Stimulated activated CD8-positive, alpha-beta memory T cell treated with anti-CD3 and anti-CD28 coated beads, Interleukin-4, amount 100 ng/mL, for 1 hour (primary cell): ENCODE measurements around the gene GPC6.

Experiments used
- DNase-seq, 2 donors: peaks; one replicate each; pipeline ENCODE4 v3.0.0-alpha.2; 2020; ENCODE audit warnings: low read depth in 2 of 2, low spot score in 1 of 2

The GPC6 gene

GRCh38 chr13:94080527-94080926, 853.9 kb downstream of the GPC6 start:
- DNase-seq = no peak

- DNase-seq = no peak
These were observed 860.5 kb downstream of the GPC6 start for GRCh38 chr13:94087100-94087499.

GRCh38 chr13:94088742-94089141, 862.1 kb downstream of the GPC6 start:
- DNase-seq = no peak

- no peak for DNase-seq
These were observed 864.3 kb downstream of the GPC6 start for GRCh38 chr13:94090773-94091480.

- DNase-seq = no peak
These were observed 867.2 kb downstream of the GPC6 start for GRCh38 chr13:94093652-94094315.

- DNase-seq = no peak
These were observed 883.2 kb downstream of the GPC6 start for GRCh38 chr13:94109715-94110374.

GRCh38 chr13:94112227-94112626, 885.6 kb downstream of the GPC6 start:
- DNase-seq = no peak

- no peak for DNase-seq
These were observed 886.1 kb downstream of the GPC6 start for GRCh38 chr13:94112731-94113130.

- no peak for DNase-seq
These were observed 886.6 kb downstream of the GPC6 start for GRCh38 chr13:94113245-94113644.

- no peak for DNase-seq
These were observed 887.6 kb downstream of the GPC6 start for GRCh38 chr13:94114166-94114565.

- DNase-seq = no peak
These were observed 888.4 kb downstream of the GPC6 start for GRCh38 chr13:94115054-94115453.

GRCh38 chr13:94119360-94119936, 892.8 kb downstream of the GPC6 start:
- DNase-seq = no peak

GRCh38 chr13:94120878-94121277, 894.3 kb downstream of the GPC6 start:
- no peak for DNase-seq

GRCh38 chr13:94121686-94122085, 895.1 kb downstream of the GPC6 start:
- DNase-seq = no peak

- DNase-seq = no peak
These were observed 895.8 kb downstream of the GPC6 start for GRCh38 chr13:94122300-94122915.

- no peak for DNase-seq
These were observed 897.0 kb downstream of the GPC6 start for GRCh38 chr13:94123557-94123956.

- no peak for DNase-seq
These were observed 901.8 kb downstream of the GPC6 start for GRCh38 chr13:94128430-94128829.

GRCh38 chr13:94129490-94129894, 902.9 kb downstream of the GPC6 start:
- DNase-seq = no peak

- no peak for DNase-seq
These were observed 912.2 kb downstream of the GPC6 start for GRCh38 chr13:94138831-94139230.

GRCh38 chr13:94139393-94139995, 912.9 kb downstream of the GPC6 start:
- no peak for DNase-seq

GRCh38 chr13:94140027-94140426, 913.4 kb downstream of the GPC6 start:
- no peak for DNase-seq
